Measurements from ENCODE around the gene IVD. TPM values are rescaled to one million over a fixed set of nuclear protein-coding genes. Genes with fewer than 3 reads are reported as not detected.

Gene IVD
- total RNA-seq, 1 donor: 33.6 TPM

- no peak for TF ChIP-seq CTCF (IDR thresholded peaks at IDR 0.05; ENCODE audit: insufficient read depth, low read length)
- no peak for DNase-seq (ENCODE audit: low read depth)
- H3K4me3 ChIP-seq (ENCODE audit: low read depth, low read length): no peak overlapping the region
Measured at GRCh38 chr15:40468898-40469331, 63.3 kb downstream of the IVD start.

- peak; percentile 58 for DNase-seq (ENCODE audit: low read depth)
- H3K4me3 ChIP-seq (ENCODE audit: low read depth, low read length): peak overlapping the region; percentile 64
- no peak for TF ChIP-seq CTCF (IDR thresholded peaks at IDR 0.05; ENCODE audit: insufficient read depth, low read length)
Measured at GRCh38 chr15:40469776-40470390, 64.3 kb downstream of the IVD start.

GRCh38 chr15:40470423-40471104 lies 65.0 kb downstream of the IVD start, which contains the start of gene CHST14:
Gene CHST14 (plus strand): TSS chr15:40470984. CDS start chr15:40471214, 230 bp downstream.
- TF ChIP-seq CTCF (IDR thresholded peaks at IDR 0.05; ENCODE audit: insufficient read depth, low read length): no peak
- H3K4me3 ChIP-seq (ENCODE audit: low read depth, low read length): peak within 1 kb of the TSS; percentile 76
- DNase-seq (ENCODE audit: low read depth): peak; percentile 31

Other genes with a start within 250 kb of the IVD start
- gene BUB1B, start 244.7 kb upstream of the IVD start, total RNA-seq (ENCODE audit: low replicate concordance): 1.3 and 35.2 TPM in 2 replicates
- gene PAK6, start 166.7 kb upstream of the IVD start, total RNA-seq (ENCODE audit: low replicate concordance): 0.09 TPM in 1 of 2 replicates, not detected in the other
- gene ANKRD63, start 122.7 kb upstream of the IVD start, total RNA-seq (ENCODE audit: low replicate concordance): not detected in 2 replicates
- 0.27 TPM in 1 of 2 replicates, not detected in the other for gene PLCB2, start 97.9 kb upstream of the IVD start, total RNA-seq (ENCODE audit: low replicate concordance)
- gene INAFM2, start 82.1 kb upstream of the IVD start, total RNA-seq (ENCODE audit: low replicate concordance): 8.1 and 8.9 TPM in 2 replicates
- 6.7 and 16.2 TPM in 2 replicates for gene CCDC9B, start 64.9 kb upstream of the IVD start, total RNA-seq (ENCODE audit: low replicate concordance)
- not detected in 2 replicates for gene PHGR1, start 54.8 kb upstream of the IVD start, total RNA-seq (ENCODE audit: low replicate concordance)
- 0.08 and 0.36 TPM in 2 replicates for gene DISP2, start 47.6 kb upstream of the IVD start, total RNA-seq (ENCODE audit: low replicate concordance)
- gene KNSTRN, start 23.1 kb upstream of the IVD start, total RNA-seq (ENCODE audit: low replicate concordance): 24.5 and 44.1 TPM in 2 replicates
- gene BAHD1, start 35.2 kb downstream of the IVD start, total RNA-seq (ENCODE audit: low replicate concordance): 9.0 and 14.4 TPM in 2 replicates
- gene CHST14, start 65.2 kb downstream of the IVD start, total RNA-seq (ENCODE audit: low replicate concordance): 8.8 and 14.9 TPM in 2 replicates
- gene CCDC32, start 159.2 kb downstream of the IVD start, total RNA-seq (ENCODE audit: low replicate concordance): 21.3 and 24.0 TPM in 2 replicates
- 6.2 and 7.6 TPM in 2 replicates for gene RPUSD2, start 163.5 kb downstream of the IVD start, total RNA-seq (ENCODE audit: low replicate concordance)
- gene KNL1, start 188.5 kb downstream of the IVD start, total RNA-seq (ENCODE audit: low replicate concordance): 1.3 and 35.9 TPM in 2 replicates

Measured in fibroblast of the aortic adventitia (primary cell).